ENCODE results near the gene CCDC181.
"Not testable (repeated sequence)": the region's sequence is repeated elsewhere in the genome, so short reads cannot be mapped to it uniquely, and the experiment has no call there.

Gene CCDC181

DNA sequence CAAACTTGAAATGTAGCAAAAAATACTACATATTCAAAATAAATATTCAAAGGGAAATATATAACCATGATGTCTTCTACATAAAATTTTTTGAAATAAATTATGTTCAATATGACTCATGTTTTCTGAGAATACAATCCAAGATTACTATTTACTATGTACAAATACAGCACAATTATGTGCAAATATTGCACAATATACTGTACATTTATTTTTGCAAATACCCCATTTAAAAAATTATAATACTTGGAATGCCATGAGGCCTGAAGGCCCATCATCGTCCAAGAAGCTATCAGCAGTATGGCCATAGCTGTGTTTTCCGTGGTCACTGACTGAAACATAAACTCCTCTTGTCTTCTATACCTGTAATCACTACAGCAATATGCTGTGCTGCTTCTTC lies 12.3 kb downstream of the CCDC181 start:
- no peak for DNase-seq (ENCODE audit: low spot score)
- TF ChIP-seq, protein P1, sequence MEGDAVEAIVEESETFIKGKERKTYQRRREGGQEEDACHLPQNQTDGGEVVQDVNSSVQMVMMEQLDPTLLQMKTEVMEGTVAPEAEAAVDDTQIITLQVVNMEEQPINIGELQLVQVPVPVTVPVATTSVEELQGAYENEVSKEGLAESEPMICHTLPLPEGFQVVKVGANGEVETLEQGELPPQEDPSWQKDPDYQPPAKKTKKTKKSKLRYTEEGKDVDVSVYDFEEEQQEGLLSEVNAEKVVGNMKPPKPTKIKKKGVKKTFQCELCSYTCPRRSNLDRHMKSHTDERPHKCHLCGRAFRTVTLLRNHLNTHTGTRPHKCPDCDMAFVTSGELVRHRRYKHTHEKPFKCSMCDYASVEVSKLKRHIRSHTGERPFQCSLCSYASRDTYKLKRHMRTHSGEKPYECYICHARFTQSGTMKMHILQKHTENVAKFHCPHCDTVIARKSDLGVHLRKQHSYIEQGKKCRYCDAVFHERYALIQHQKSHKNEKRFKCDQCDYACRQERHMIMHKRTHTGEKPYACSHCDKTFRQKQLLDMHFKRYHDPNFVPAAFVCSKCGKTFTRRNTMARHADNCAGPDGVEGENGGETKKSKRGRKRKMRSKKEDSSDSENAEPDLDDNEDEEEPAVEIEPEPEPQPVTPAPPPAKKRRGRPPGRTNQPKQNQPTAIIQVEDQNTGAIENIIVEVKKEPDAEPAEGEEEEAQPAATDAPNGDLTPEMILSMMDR (IDR thresholded peaks at IDR 0.05; ENCODE audit: extremely low read depth, insufficient read depth, missing control alignments) = no peak
- in situ Hi-C loops (cut with MboI; ENCODE audit: low pct_unique_long_range_greater_than_20kb, low sequenced_read_pairs, unreplicated experiment) = no loop called here

- in situ Hi-C loops (cut with MboI; ENCODE audit: low pct_unique_long_range_greater_than_20kb, low sequenced_read_pairs, unreplicated experiment) = not testable (repeated sequence)
These were observed 18.9 kb downstream of the CCDC181 start for GRCh38 chr1:169408340-169408739.

DNA sequence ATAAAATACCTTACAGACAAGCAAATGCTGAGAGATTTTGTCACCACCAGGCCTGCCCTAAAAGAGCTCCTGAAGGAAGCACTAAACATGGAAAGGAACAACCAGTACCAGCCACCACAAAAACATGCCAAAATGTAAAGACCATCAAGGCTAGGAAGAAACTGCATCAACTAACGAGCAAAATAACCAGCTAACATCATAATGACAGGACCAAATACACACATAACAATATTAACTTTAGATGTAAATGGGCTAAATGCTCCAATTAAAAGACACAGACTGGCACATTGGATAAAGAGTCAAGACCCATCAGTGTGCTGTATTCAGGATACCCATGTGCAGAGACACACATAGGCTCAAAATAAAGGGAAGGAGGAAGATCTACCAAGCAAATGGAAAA lies 24.7 kb downstream of the CCDC181 start:
- DNase-seq (ENCODE audit: low spot score); in situ Hi-C loops (cut with MboI; ENCODE audit: low pct_unique_long_range_greater_than_20kb, low sequenced_read_pairs, unreplicated experiment): not testable (repeated sequence)

More at GRCh38 chr1:169408340-169408739, 18.9 kb downstream of the CCDC181 start:
- DNase-seq (ENCODE audit: low spot score) = not testable (repeated sequence)

DNA sequence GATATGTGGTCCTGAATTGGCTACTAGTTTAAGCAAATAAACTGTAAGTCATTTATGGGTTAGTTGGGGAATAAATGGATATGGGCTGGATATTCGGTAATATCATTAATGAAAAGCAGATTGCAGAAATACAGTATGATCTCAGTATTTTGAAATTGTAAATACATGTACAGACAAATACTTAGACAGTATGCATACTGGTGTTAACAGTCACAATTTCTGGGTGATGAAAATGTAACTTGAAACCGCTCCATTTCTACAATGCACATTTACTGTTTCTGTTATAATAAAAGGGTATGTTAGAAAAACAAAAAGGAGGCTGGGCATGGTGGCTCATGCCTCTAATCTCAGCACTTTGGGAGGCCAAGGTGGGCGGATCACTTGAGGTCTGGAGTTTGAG lies 31.3 kb downstream of the CCDC181 start:
- DNase-seq (ENCODE audit: low spot score) = no peak
- in situ Hi-C loops (cut with MboI; ENCODE audit: low pct_unique_long_range_greater_than_20kb, low sequenced_read_pairs, unreplicated experiment) = no loop called here
- TF ChIP-seq, protein P1 (IDR thresholded peaks at IDR 0.05; ENCODE audit: extremely low read depth, insufficient read depth, missing control alignments) = no peak

DNA sequence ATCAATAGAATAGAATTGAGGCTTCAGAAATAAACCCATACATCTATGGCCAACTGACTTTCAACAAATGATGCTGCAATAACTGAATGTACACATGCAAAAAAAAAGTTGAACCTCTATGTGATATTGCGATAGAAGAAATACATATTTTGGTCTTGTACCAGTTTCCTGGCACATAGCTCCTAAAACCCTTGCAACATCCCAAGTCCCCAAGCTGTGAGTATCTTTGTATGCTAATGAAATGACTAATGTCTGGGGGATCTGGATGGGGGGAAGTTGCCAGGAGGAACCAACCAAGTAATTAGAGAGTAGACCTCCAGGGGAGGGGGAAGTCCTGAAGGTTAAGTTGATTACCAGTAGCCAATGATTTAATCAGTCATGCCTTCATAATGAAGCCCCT lies 34.9 kb downstream of the CCDC181 start:
- TF ChIP-seq, protein P1 (IDR thresholded peaks at IDR 0.05; ENCODE audit: extremely low read depth, insufficient read depth, missing control alignments) = no peak
- DNase-seq (ENCODE audit: low spot score) = no peak
- in situ Hi-C loops (cut with MboI; ENCODE audit: low pct_unique_long_range_greater_than_20kb, low sequenced_read_pairs, unreplicated experiment) = no loop called here

DNA sequence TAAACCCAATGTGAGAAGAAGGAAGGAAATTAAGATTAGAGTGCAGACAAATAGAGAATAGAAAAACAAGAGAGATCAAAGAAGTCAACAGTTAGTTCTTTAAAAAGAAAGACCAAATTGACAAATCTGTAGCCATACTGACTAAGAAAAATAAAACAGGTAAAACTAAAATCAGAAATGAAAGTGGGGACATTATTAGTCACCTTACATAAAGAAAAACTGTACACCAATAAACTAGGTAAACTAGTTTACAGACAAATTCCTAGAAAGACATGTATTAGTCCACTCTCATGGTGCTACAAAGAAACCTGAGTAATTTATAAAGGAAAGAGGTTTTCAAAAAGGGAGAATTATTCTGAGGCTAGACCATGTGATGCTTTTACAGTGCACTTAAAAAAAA lies 37.0 kb downstream of the CCDC181 start:
- in situ Hi-C loops (cut with MboI; ENCODE audit: low pct_unique_long_range_greater_than_20kb, low sequenced_read_pairs, unreplicated experiment) = no loop called here
- TF ChIP-seq, protein P1 (IDR thresholded peaks at IDR 0.05; ENCODE audit: extremely low read depth, insufficient read depth, missing control alignments) = no peak
- peak; percentile 18 for DNase-seq (ENCODE audit: low spot score)

DNA sequence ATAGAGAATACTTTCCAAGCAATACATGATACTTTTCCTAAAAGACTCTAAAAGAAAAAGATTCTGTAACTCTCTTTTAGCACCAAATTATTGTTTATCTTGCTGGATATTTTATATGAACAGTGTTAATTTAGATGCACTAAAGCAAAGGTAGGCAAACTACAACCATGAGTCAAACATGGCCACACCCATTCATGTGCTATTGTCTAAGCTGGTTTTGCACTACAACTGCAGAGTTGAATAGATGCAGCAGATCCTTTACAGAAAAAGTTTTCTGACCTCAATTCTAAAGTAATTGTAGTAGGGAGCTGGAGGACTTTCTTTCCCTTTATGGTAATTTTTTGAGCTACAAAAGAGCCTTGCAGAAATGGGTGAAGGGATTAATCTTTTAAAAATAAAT lies 39.9 kb downstream of the CCDC181 start:
- TF ChIP-seq, protein P1 (IDR thresholded peaks at IDR 0.05; ENCODE audit: extremely low read depth, insufficient read depth, missing control alignments) = no peak

GRCh38 chr1:169383449-169383848 lies 43.8 kb downstream of the CCDC181 start:
- TF ChIP-seq, protein P1 (IDR thresholded peaks at IDR 0.05; ENCODE audit: extremely low read depth, insufficient read depth, missing control alignments) = no peak
- in situ Hi-C loops (cut with MboI; ENCODE audit: low pct_unique_long_range_greater_than_20kb, low sequenced_read_pairs, unreplicated experiment) = no loop called here
- DNase-seq (ENCODE audit: low spot score) = no peak

More for the DNA sequence above, 39.9 kb downstream of the CCDC181 start:
- DNase-seq (ENCODE audit: low spot score) = no peak
- in situ Hi-C loops (cut with MboI; ENCODE audit: low pct_unique_long_range_greater_than_20kb, low sequenced_read_pairs, unreplicated experiment) = no loop called here

Measured in GM13977 (cell line).